Measurements from ENCODE around the gene PRH1. TPM values are rescaled to one million over a fixed set of nuclear protein-coding genes. Genes with fewer than 3 reads are reported as not detected.

The PRH1 gene
- total and polyA plus RNA-seq, 2 donors (not counting 1 experiment from before 2014, with no cell fraction given): 1.2 to 19.2 TPM

DNA sequence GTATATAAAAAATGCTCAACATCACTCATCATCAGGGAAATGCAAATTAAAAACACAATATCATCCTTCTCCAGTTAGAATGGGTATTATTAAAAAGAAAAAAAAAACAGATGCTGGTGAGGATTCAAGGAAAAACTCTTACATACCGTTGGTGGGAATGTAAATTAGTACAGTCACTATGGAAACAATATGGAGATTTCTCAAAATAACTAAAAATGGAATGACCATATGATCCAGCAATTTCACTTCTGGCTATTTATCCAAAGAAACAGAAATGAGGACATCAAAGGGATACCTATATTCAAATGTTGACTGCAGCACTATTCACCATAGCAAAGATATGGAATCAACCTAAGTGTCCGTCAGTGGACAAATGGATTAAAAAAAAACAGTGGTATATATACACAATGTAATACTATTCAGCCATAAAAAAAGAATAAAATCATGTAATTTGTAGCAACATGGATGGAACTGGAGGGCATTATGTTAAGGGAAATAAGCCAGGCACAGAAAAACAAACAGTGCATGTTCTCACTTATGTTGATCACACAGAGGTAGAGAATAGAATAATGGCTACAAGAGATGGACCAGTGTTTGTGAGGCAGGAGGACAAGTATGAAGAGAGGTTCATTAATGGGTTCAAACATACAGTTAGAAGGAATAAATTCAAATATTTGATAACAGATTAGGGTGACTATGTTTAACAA is 20.4 kb downstream of the PRH1 start:
- Histone ChIP-seq H3K4me3 (replicated peaks in 1 of 4; ENCODE audit: control extremely low read depth in 1 of 4, insufficient read depth in 1 of 4, low read depth in 3 of 4, low read length in 4 of 4) (no peak overlapping the region), H3K36me3 (ENCODE audit: control insufficient read depth, insufficient read depth, low read length) (no peaks in the 10 kb centered on the region), H3K27me3 (ENCODE audit: control insufficient read depth, insufficient read depth, low read length) (no peaks in the 10 kb centered on the region), H3K4me1 (ENCODE audit: control insufficient read depth, extremely low read depth, insufficient read depth, low read length) (no peaks in the 10 kb centered on the region), H3K9me3 (ENCODE audit: control insufficient read depth, insufficient read depth, low read depth, low read length) (no peaks in the 10 kb centered on the region), H4K20me1 (ENCODE audit: control insufficient read depth, extremely low read depth, insufficient read depth, low read length) (no peaks in the 10 kb centered on the region), H3K27ac (ENCODE audit: insufficient read depth, low read length) (no peak overlapping the region), H3K4me2 (ENCODE audit: extremely low read depth, insufficient read depth, low read length) (no peak overlapping the region), H3K9ac (ENCODE audit: insufficient read depth, low read length) (no peak overlapping the region), H3K79me2 (ENCODE audit: control insufficient read depth, insufficient read depth, low read length) (no peaks in the 10 kb centered on the region), H2AFZ (ENCODE audit: low read length) (no peak overlapping the region)
- no peak for TF ChIP-seq EZH2 (IDR thresholded peaks at IDR 0.05; ENCODE audit: low read length, missing control alignments)
- TF ChIP-seq, protein P1, sequence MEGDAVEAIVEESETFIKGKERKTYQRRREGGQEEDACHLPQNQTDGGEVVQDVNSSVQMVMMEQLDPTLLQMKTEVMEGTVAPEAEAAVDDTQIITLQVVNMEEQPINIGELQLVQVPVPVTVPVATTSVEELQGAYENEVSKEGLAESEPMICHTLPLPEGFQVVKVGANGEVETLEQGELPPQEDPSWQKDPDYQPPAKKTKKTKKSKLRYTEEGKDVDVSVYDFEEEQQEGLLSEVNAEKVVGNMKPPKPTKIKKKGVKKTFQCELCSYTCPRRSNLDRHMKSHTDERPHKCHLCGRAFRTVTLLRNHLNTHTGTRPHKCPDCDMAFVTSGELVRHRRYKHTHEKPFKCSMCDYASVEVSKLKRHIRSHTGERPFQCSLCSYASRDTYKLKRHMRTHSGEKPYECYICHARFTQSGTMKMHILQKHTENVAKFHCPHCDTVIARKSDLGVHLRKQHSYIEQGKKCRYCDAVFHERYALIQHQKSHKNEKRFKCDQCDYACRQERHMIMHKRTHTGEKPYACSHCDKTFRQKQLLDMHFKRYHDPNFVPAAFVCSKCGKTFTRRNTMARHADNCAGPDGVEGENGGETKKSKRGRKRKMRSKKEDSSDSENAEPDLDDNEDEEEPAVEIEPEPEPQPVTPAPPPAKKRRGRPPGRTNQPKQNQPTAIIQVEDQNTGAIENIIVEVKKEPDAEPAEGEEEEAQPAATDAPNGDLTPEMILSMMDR (conservative IDR thresholded peaks at IDR 0.05 in 1 of 2, IDR thresholded peaks at IDR 0.05 in 1 of 2; ENCODE audit: low read depth in 1 of 2, low read length in 2 of 2): no peak
- no peak for DNase-seq (ENCODE audit: low read depth in 2 of 2)

DNA sequence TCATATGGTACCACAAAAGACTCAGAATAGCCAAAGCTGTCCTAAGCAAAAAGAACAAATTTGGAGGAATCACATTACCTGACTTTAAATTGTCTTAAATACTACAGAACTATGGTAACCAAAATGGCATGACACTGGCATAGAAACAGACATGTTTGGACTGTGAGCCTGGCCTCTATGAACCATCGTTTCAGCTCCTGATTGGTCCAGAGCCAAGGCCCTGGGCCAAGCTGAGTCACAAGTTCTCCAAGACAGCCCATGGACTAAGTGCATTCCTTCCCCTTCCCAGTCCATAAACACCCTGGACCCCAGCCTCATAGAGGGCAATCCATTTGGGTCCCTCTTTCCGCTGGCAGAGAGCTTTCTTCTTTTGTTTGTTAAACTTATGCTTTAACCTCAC is 22.7 kb downstream of the PRH1 start:
- no peaks in the 10 kb centered on the region for H3K36me3 ChIP-seq (ENCODE audit: control insufficient read depth, insufficient read depth, low read length)
- no peak overlapping the region for H3K9ac ChIP-seq (ENCODE audit: insufficient read depth, low read length)
- no peaks in the 10 kb centered on the region for H3K4me1 ChIP-seq (ENCODE audit: control insufficient read depth, extremely low read depth, insufficient read depth, low read length)
- no peaks in the 10 kb centered on the region for H3K27me3 ChIP-seq (ENCODE audit: control insufficient read depth, insufficient read depth, low read length)
- DNase-seq (ENCODE audit: low read depth in 2 of 2): peak; percentile 6 to 20
- H3K4me3 ChIP-seq (replicated peaks in 1 of 4; ENCODE audit: control extremely low read depth in 1 of 4, insufficient read depth in 1 of 4, low read depth in 3 of 4, low read length in 4 of 4): no peak overlapping the region
- H3K27ac ChIP-seq (ENCODE audit: insufficient read depth, low read length): no peak overlapping the region
- no peaks in the 10 kb centered on the region for H3K79me2 ChIP-seq (ENCODE audit: control insufficient read depth, insufficient read depth, low read length)
- H3K9me3 ChIP-seq (ENCODE audit: control insufficient read depth, insufficient read depth, low read depth, low read length): no peaks in the 10 kb centered on the region
- TF ChIP-seq, protein P1 (conservative IDR thresholded peaks at IDR 0.05 in 1 of 2, IDR thresholded peaks at IDR 0.05 in 1 of 2; ENCODE audit: low read depth in 1 of 2, low read length in 2 of 2): no peak
- no peak for TF ChIP-seq EZH2 (IDR thresholded peaks at IDR 0.05; ENCODE audit: low read length, missing control alignments)
- H3K4me2 ChIP-seq (ENCODE audit: extremely low read depth, insufficient read depth, low read length): no peak overlapping the region
- H4K20me1 ChIP-seq (ENCODE audit: control insufficient read depth, extremely low read depth, insufficient read depth, low read length): no peaks in the 10 kb centered on the region
- no peak overlapping the region for H2AFZ ChIP-seq (ENCODE audit: low read length)

DNA sequence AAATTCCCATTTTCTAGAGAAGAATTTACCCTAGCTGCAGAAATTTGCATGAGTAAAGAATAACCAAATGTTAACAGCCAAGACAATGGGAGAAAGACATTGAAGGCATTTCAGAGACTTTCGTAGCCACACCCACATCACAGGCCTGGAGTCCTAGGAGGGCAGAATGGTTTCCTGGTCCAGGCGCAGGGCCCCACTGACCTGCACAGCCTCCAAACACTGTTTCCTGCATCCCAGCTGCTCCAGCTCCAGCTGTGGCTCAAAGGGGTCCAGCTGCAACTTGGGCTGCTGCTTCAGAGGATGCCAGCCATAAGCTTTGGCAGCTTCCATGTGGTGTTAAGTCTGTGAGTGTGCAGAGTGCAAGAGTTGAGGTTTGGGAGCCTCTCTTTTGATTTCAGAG is 28.2 kb downstream of the PRH1 start:
- no peak overlapping the region for H3K4me3 ChIP-seq (replicated peaks in 1 of 4; ENCODE audit: control extremely low read depth in 1 of 4, insufficient read depth in 1 of 4, low read depth in 3 of 4, low read length in 4 of 4)

More for the DNA sequence above, 28.2 kb downstream of the PRH1 start:
- no peak for DNase-seq (ENCODE audit: low read depth in 2 of 2)
- Histone ChIP-seq H3K9ac (ENCODE audit: insufficient read depth, low read length) (no peak overlapping the region), H3K79me2 (ENCODE audit: control insufficient read depth, insufficient read depth, low read length) (no peaks in the 10 kb centered on the region), H3K4me2 (ENCODE audit: extremely low read depth, insufficient read depth, low read length) (no peak overlapping the region), H4K20me1 (ENCODE audit: control insufficient read depth, extremely low read depth, insufficient read depth, low read length) (no peaks in the 10 kb centered on the region), H3K4me1 (ENCODE audit: control insufficient read depth, extremely low read depth, insufficient read depth, low read length) (no peaks in the 10 kb centered on the region), H3K9me3 (ENCODE audit: control insufficient read depth, insufficient read depth, low read depth, low read length) (no peaks in the 10 kb centered on the region), H3K27ac (ENCODE audit: insufficient read depth, low read length) (no peak overlapping the region), H2AFZ (ENCODE audit: low read length) (no peak overlapping the region), H3K36me3 (ENCODE audit: control insufficient read depth, insufficient read depth, low read length) (no peaks in the 10 kb centered on the region), H3K27me3 (ENCODE audit: control insufficient read depth, insufficient read depth, low read length) (no peaks in the 10 kb centered on the region)
- TF ChIP-seq, protein P1 (conservative IDR thresholded peaks at IDR 0.05 in 1 of 2, IDR thresholded peaks at IDR 0.05 in 1 of 2; ENCODE audit: low read depth in 1 of 2, low read length in 2 of 2): no peak
- no peak for TF ChIP-seq EZH2 (IDR thresholded peaks at IDR 0.05; ENCODE audit: low read length, missing control alignments)

Data from fibroblast of lung (primary cell).